Measurements from ENCODE around the gene MACROH2A1.

GRCh38 chr5:135295852-135296251 lies 103.2 kb downstream of the MACROH2A1 start:
- TF ChIP-seq CTCF (IDR thresholded peaks at IDR 0.05) = no peak
- no peak for TF ChIP-seq POLR2AphosphoS5 (IDR thresholded peaks at IDR 0.05)
- TF ChIP-seq POLR2A (IDR thresholded peaks at IDR 0.05) = no peak
- TF ChIP-seq EP300 (IDR thresholded peaks at IDR 0.05) = no peak
